CD14-positive monocyte (primary cell): ENCODE results near the gene AMER1. TPM values are rescaled to one million over a fixed set of nuclear protein-coding genes. Genes with fewer than 3 reads are reported as not detected.
A peak's percentile ranks its signal among the peaks of the same experiment; 100 is the strongest.

Experiments
- DNase-seq, 3 donors: peaks; one replicate each; pipeline ENCODE4 v3.0.0-alpha.2; 2011 to 2022
- H2AFZ ChIP-seq: 2 replicates; pipeline ENCODE4 v1.6.0; 2012; ENCODE audit warnings: mild to moderate bottlenecking, low read depth, low read length, inconsistent platforms; ENCODE audit not compliant: insufficient read depth, poor library complexity, severe bottlenecking
- H3K27ac ChIP-seq, 2 donors: 1 replicate in 1 of 2; 2 replicates in 1 of 2; pipeline ENCODE4 v1.5.1; 2012 to 2013; ENCODE audit warnings: low read length in 2 of 2, control low read depth in 1 of 2, inconsistent platforms in 1 of 2, low read depth in 1 of 2, mild to moderate bottlenecking in 1 of 2
- H3K27me3 ChIP-seq, 2 donors: one replicate each; pipeline versions ENCODE4 v1.6.0 to v1.6.1; 2011 to 2013; ENCODE audit warnings: low read length in 2 of 2; ENCODE audit not compliant: control insufficient read depth in 2 of 2, insufficient read depth in 2 of 2
- H3K36me3 ChIP-seq, 2 donors: replicated peaks in 1 of 2; 1 replicate in 1 of 2; 2 replicates in 1 of 2; pipeline versions ENCODE4 v1.5.1 to v1.6.1; 2012 to 2013; ENCODE audit warnings: low read length in 2 of 2, control low read depth in 1 of 2, inconsistent platforms in 1 of 2, mild to moderate bottlenecking in 1 of 2; ENCODE audit not compliant: insufficient read depth in 2 of 2, control insufficient read depth in 1 of 2
- H3K4me1 ChIP-seq, 2 donors: 1 replicate in 1 of 2; 2 replicates in 1 of 2; pipeline versions ENCODE4 v1.5.1 to v1.6.1; 2012 to 2013; ENCODE audit warnings: low read length in 2 of 2, control low read depth in 1 of 2, inconsistent platforms in 1 of 2, mild to moderate bottlenecking in 1 of 2, moderate library complexity in 1 of 2; ENCODE audit not compliant: insufficient read depth in 2 of 2, control insufficient read depth in 1 of 2
- H3K4me2 ChIP-seq: replicated peaks from 2 replicates; pipeline ENCODE3; 2012; ENCODE audit warnings: low read length, moderate library complexity, mild to moderate bottlenecking; ENCODE audit not compliant: poor library complexity, severe bottlenecking; ENCODE audit errors: extremely low read depth
- H3K4me3 ChIP-seq, 3 experiments: fragments of 200-600 bp in 1 of 3; sonication (generic) in 1 of 3; replicated peaks in 1 of 3; 1 replicate in 2 of 3; 2 replicates in 1 of 3; pipeline ENCODE4 v1.5.1; 2011 to 2013; ENCODE audit warnings: low read length in 3 of 3, mild to moderate bottlenecking in 3 of 3, control low read depth in 2 of 3, low read depth in 2 of 3, inconsistent platforms in 1 of 3, moderate library complexity in 1 of 3
- H3K79me2 ChIP-seq: 2 replicates; pipeline ENCODE4 v1.6.0; 2012; ENCODE audit warnings: mild to moderate bottlenecking, control low read depth, inconsistent platforms, low read length, moderate library complexity; ENCODE audit not compliant: insufficient read depth
- H3K9ac ChIP-seq: 2 replicates; pipeline ENCODE4 v1.6.0; 2017; ENCODE audit warnings: low read length, mild to moderate bottlenecking; ENCODE audit not compliant: insufficient read depth, poor library complexity, severe bottlenecking
- H3K9me3 ChIP-seq, 2 donors: replicated peaks in 1 of 2; 1 replicate in 1 of 2; 2 replicates in 1 of 2; pipeline versions ENCODE4 v1.5.1 to v1.6.1; 2012 to 2013; ENCODE audit warnings: low read length in 2 of 2, control low read depth in 1 of 2; ENCODE audit not compliant: control insufficient read depth in 1 of 2, insufficient read depth in 1 of 2
- H4K20me1 ChIP-seq: 2 replicates; pipeline ENCODE4 v1.6.0; 2012; ENCODE audit warnings: mild to moderate bottlenecking, low read length, control low read depth, moderate library complexity; ENCODE audit not compliant: insufficient read depth
- H3K27ac Mint-ChIP-seq, 7 donors: one replicate each; pipeline ENCODE4 v1.8.0; 2020; ENCODE audit warnings: mild to moderate bottlenecking in 7 of 7, mixed read lengths in 7 of 7, moderate library complexity in 6 of 7, inconsistent platforms in 2 of 7
- H3K27me3 Mint-ChIP-seq, 3 donors: one replicate each; pipeline ENCODE4 v1.8.0; 2021 to 2022; ENCODE audit warnings: low read depth in 3 of 3, mild to moderate bottlenecking in 3 of 3, mixed read lengths in 3 of 3, moderate library complexity in 3 of 3, inconsistent platforms in 1 of 3
- H3K36me3 Mint-ChIP-seq, 2 donors: one replicate each; pipeline ENCODE4 v1.8.0; 2020; ENCODE audit warnings: mixed read lengths in 2 of 2, inconsistent platforms in 1 of 2, mild to moderate bottlenecking in 1 of 2
- H3K4me1 Mint-ChIP-seq: one replicate; pipeline ENCODE4 v1.8.0; 2020; ENCODE audit warnings: mild to moderate bottlenecking, mixed read lengths
- H3K4me3 Mint-ChIP-seq, 2 donors: one replicate each; pipeline ENCODE4 v1.8.0; 2020; ENCODE audit warnings: mild to moderate bottlenecking in 2 of 2, mixed read lengths in 2 of 2, moderate library complexity in 1 of 2
- H3K9me3 Mint-ChIP-seq, 7 donors: one replicate each; pipeline ENCODE4 v1.8.0; 2020 to 2022; ENCODE audit warnings: mixed read lengths in 7 of 7, mild to moderate bottlenecking in 6 of 7, moderate library complexity in 6 of 7, inconsistent platforms in 2 of 7
- CTCF ChIP-seq: fragments of 200-600 bp; IDR thresholded peaks from one replicate; pipeline ENCODE4 v1.8.0; 2022; ENCODE audit warnings: antibody characterized with exemption, mild to moderate bottlenecking
- WGBS: methylation state at CpG from one replicate; pipeline ENCODE4 v1.1.5; 2013; ENCODE audit warnings: missing lambda C conversion rate; ENCODE audit not compliant: insufficient coverage; 5-methylcytosine and 5-hydroxymethylcytosine counted together
- intact Hi-C, 2 donors: fragments of 100-400 bp; cut with micrococcal nuclease; formaldehyde crosslinking; loops; one replicate each; pipeline versions ENCODE4 v1.15.0 to v1.15.1; 2023
- polyA minus RNA-seq: library from RNA; depleted of rRNA, polyadenylated mRNA; stranded (reverse); fragments of >200 nt; gene quantifications from 2 replicates; pipeline ENCODE4 v1.2.3, GENCODE V29; 2012
- polyA plus RNA-seq, 3 donors: library from polyadenylated mRNA; depleted of rRNA in 1 of 3; unstranded in 2 of 3; stranded (reverse) in 1 of 3; fragments of 300-500 nt in 2 of 3; fragments of >200 nt in 1 of 3; fragmentation: Illumina TruSeq in 2 of 3; gene quantifications; 1 replicate in 2 of 3; 2 replicates in 1 of 3; pipeline ENCODE4 v1.2.3, GENCODE V29; 2012 to 2021
- total RNA-seq, 12 experiments: library from RNA in 1 of 12; stranded (reverse) in 1 of 12; fragments of 120-200 nt in 1 of 12; gene quantifications; one replicate each; pipeline ENCODE4 v1.2.4 and lab custom pipeline; 2013 to 2026; ENCODE audit warnings: mixed read lengths in 6 of 12, inconsistent platforms in 1 of 12

The AMER1 gene
- total RNA-seq (2013): 1.8 TPM
- under 1 TPM; 0.02 to 0.97 (median 0.03) TPM for polyA plus RNA-seq
- polyA minus RNA-seq: 1.2 and 1.7 TPM in 2 replicates
- 1.0 to 6.5 (median 4.4) reads per million in 11 experiments for total RNA-seq (lab: John Stamatoyannopoulos, UW)

GRCh38 chrX:64205441-64205734 is at the start of gene AMER1:
Gene AMER1 (minus strand): TSS chrX:64205708. CDS start chrX:64193286, 12,422 bp downstream.
- peak within 1 kb of the TSS; percentile 81 to 95 (median 93) for H3K27ac Mint-ChIP-seq
- H3K4me2 ChIP-seq: peak within 1 kb of the TSS; percentile 81
- no peak for TF ChIP-seq CTCF
- no peaks in the 10 kb centered on the region for H3K79me2 ChIP-seq
- no peaks in the 10 kb centered on the region for H3K36me3 ChIP-seq
- DNase-seq: no peak
- no peaks in the 10 kb centered on the region for H3K27me3 ChIP-seq
- peaks cover 0 to 6% (median 2%) of the 10 kb centered on the region in 3 donors for H3K27me3 Mint-ChIP-seq
- intact Hi-C loops: loop anchor here in 1 of 2 donors (10.0 kb wide), 1 partner anchor 451 kb away; a partner anchor contains a TSS
- peak within 1 kb of the TSS; percentile 85 to 95 for H3K27ac ChIP-seq
- H2AFZ ChIP-seq: peak within 1 kb of the TSS; percentile 83
- H3K9me3 ChIP-seq: no peaks in the 10 kb centered on the region
- peaks cover 20% of the 10 kb centered on the region for H3K4me1 Mint-ChIP-seq
- H3K9ac ChIP-seq: peak within 1 kb of the TSS; percentile 72
- no peaks in the 10 kb centered on the region for H4K20me1 ChIP-seq
- peak within 1 kb of the TSS; percentile 57 to 80 (median 76) for H3K4me3 ChIP-seq
- H3K4me3 Mint-ChIP-seq: peak within 1 kb of the TSS; percentile 88 to 90
- H3K4me1 ChIP-seq: peaks cover 17 to 18% of the 10 kb centered on the region in 2 donors
- H3K36me3 Mint-ChIP-seq: no peaks in the 10 kb centered on the region
- H3K9me3 Mint-ChIP-seq: peaks cover 0 to 6% (median 0%) of the 10 kb centered on the region in 7 donors
- WGBS: 0% methylated on average over 18 of the region's 29 CpGs

GRCh38 chrX:64230123-64230970 is 24.8 kb upstream of the AMER1 start, which contains the start of gene ASB12:
Gene ASB12 (minus strand): TSS chrX:64230607. CDS start chrX:64225650, 4,957 bp downstream.
- no peaks in the 10 kb centered on the region for H3K36me3 Mint-ChIP-seq
- Histone ChIP-seq H3K36me3 (no peaks in the 10 kb centered on the region), H3K27me3 (no peaks in the 10 kb centered on the region), H3K4me1 (no peaks in the 10 kb centered on the region), H3K27ac (no peak within 1 kb of the TSS), H3K9ac (no peak within 1 kb of the TSS), H3K79me2 (no peaks in the 10 kb centered on the region), H2AFZ (no peak within 1 kb of the TSS), H4K20me1 (no peaks in the 10 kb centered on the region), H3K4me2 (no peak within 1 kb of the TSS), H3K9me3 (no peaks in the 10 kb centered on the region), H3K4me3 (no peak within 1 kb of the TSS)
- peaks cover 0 to 2% (median 0%) of the 10 kb centered on the region in 3 donors for H3K27me3 Mint-ChIP-seq
- peaks cover 0 to 11% (median 0%) of the 10 kb centered on the region in 7 donors for H3K9me3 Mint-ChIP-seq
- 100% methylated on average over 3 of the region's 17 CpGs for WGBS
- TF ChIP-seq CTCF: no peak
- no peak within 1 kb of the TSS for H3K27ac Mint-ChIP-seq
- no peaks in the 10 kb centered on the region for H3K4me1 Mint-ChIP-seq
- intact Hi-C loops: no loop called here
- no peak for DNase-seq
- H3K4me3 Mint-ChIP-seq: no peak within 1 kb of the TSS
